Stimulated activated CD4-positive, alpha-beta T cell treated with anti-CD3 and anti-CD28 coated beads, Interleukin-4, amount 100 ng/mL, for 4 hours (primary cell): ENCODE measurements around the gene BCKDHA.
"Not testable (repeated sequence)": the region's sequence is repeated elsewhere in the genome, so short reads cannot be mapped to it uniquely, and the experiment has no call there.

Experiments used
- DNase-seq, 2 experiments: peaks; one replicate each; pipeline ENCODE4 v3.0.0-alpha.2; 2020

BCKDHA gene

GRCh38 chr19:41426952-41427646 lies 29.5 kb downstream of the BCKDHA start, which contains the start of gene B3GNT8:
B3GNT8 (minus strand) TSS chr19:41427374; CDS start chr19:41426778, 596 bp downstream.
- peak; percentile 10 to 50 for DNase-seq

GRCh38 chr19:41427647-41428480 lies 30.2 kb downstream of the BCKDHA start:
- DNase-seq, result peak in 1 of 2 experiments; percentile 12

DNA sequence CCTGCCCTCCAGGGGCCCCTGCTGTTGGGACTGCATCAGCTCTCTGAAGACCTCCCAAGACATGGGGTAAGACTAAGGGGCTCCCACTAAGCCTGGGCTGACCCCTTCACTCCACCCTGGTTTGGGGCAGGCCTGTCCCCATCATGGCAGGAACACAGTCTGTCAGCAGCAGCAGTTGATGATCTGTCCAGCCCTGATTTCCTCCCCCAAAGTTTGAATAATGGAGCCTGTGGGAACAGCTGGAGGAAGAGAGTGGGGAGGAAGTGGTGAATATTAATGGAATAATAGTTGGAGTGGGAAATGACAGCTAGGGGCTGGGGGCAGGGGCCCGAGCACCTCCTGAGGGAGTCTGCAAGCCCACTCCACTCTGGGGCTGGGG lies 30.9 kb downstream of the BCKDHA start:
- DNase-seq, result no peak

DNA sequence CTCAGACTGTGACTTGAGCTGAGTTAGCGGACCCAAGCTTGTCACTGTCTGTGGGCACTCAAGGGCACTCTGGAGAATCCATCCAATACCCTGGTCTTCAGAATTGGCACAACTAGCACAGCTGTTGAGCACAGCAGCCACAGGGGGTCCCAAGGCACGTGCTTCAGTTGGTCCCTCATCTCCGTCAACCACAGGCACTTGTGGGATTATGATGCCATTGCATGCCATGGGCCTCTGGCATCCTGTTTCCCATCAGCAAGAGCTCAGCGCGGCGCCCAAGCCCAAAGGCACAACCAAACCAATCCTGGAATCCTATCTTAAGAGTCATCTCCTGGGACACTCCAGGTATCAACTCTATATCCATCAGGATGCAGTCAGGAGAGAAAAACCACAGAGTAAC lies 33.3 kb downstream of the BCKDHA start:
- no peak for DNase-seq

DNA sequence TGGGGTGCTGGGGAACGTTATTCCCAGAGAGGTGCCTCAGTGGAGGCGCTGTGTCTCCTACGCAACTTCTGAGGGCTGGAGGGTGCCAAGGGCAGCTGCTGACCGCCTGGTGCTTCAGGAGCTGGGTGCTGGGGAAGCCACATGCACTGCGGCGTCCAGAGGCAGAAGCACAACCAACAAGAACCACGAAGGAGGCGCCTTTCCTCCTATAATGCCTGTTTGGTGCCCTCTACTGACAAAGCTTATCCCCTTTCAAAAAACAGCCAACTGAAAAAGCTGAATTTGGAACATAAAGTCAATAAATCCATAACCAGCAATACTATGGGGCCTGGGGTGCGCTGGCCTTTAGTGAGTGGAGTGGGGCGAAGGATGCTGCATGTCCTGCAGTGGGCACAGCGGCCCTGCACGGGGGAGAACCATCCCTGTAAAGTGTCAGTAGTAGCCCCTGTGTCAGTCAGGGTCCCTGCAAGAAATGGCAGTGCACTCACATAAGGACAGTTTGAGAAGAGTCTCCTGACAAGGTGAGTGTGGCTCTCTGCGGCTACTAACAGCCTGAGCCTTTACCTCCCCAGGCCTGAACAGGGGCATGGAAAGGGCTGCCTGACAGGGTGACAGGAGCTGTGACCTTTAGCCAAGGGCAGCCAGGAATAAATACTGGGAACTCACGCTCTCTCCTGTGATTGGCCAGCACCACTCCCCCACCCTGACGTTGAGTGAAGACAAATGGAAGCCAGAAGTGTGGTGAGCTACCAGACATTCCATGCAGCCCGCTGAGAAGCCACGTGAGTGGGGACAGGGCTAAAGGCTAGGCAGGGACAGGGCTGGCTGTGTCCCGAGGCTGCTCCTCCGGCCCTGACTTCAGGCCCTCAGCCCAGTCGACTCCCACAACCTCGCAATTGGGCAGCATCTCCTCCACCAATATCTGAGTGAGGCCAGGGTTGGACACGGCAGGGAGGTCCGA lies 34.1 kb downstream of the BCKDHA start:
- DNase-seq, result no peak

DNA sequence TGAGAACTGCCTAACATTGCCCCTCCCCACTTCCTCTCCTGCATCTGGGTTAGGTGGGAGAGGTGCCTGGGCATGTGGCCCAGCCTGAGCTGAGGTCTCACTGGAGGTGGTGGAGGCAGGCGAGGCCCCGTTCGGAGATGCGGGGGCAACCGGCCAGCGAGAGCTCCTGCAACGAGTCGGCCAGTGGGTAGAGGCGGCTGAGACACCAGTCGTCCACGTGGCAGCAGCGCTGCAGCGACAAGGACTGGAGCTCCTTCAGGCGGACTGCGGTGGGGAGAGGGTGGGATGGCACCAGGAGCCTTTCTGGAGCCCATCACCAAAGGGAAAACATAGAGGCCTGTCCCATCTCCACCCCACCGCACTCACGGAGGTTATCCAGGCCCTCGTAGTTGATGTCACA lies 35.6 kb downstream of the BCKDHA start:
- no peak for DNase-seq

DNA sequence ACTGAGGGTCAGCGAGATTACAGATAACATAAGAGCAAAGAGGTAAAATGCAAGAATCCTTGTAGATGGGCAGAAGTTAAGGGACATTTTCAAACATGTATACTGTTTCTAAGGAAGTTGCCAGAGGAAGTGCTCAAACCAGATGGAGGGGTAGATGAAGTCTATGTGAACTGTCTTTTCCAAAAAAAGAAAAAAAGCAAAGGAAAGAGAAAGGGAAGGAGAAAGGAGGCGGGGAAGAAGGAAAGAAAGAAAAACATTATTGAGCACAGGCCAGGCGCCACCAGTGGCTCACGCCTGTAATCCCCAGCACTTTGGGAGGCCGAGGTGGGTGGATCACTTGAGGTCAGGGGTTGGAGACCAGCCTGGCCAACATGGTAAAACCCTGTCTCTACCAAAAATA lies 36.8 kb downstream of the BCKDHA start:
- no peak for DNase-seq

- DNase-seq, result not testable (repeated sequence)
These were observed 37.8 kb downstream of the BCKDHA start for GRCh38 chr19:41435376-41435775.

DNA sequence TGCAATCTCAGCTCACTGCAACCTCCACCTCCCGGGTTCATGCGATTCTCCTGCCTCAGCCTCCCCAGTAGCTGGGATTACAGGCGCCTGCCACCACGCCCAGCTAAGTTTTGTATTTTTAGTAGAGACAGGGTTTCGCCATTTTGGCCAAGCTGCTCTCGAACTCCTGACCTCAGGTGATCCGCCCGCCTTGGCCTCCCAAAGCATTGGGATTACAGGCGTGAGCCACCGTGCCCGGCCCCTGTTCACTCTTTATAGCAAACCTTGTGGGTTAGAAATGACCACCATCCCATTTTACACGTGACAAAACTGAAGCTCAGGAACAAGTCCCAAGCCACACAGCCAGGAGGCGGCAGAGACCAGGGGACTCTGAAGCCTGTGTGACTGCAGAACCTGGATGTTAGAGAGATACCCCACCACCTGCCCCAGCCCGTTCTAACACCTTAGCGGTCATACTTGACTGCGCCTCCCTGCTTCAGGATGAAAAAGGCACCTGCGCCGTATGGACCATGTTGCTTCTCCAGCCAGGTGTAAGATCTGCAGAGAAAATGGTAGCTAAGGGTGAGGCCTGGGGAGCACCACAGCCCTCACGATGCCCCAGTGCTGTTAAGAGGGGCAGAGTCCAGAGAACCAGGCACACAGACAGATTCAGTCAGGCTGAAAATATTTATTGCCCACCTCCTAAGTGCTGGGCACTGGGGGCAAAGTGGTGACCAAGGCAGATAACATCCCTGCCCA lies 38.5 kb downstream of the BCKDHA start:
- no peak for DNase-seq

- DNase-seq, result no peak
These were observed 39.0 kb downstream of the BCKDHA start for GRCh38 chr19:41436674-41436951.

DNA sequence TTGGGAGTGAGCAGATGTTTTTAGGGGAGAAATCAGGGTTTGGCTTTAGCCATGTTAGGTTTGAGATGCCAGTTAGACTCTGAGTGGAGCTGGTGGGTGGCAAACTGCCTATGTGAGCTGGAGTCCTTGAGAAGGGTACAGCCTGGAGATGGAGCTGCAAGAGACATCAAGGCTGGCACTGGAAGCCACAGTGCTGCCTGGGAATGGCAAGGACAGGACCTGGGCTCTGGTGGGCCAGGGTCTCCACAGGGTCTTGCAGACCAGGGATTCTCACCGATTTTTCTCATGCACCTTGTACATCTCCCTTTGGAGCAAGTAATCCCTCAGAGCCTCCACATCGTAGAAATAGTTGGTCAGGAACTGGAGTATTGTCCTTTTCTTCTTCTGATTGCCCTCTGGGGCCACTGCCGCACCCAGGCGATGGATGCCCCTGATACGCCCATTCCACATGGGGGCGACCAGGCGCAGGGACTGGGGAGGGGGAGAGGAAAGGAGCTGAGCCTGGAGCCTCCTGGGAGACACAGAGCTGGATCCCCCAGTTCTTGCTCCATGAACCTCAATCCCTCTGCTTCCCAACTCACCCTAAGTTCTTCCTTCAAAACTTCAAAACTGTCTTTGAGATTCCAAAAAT lies 40.4 kb downstream of the BCKDHA start:
- DNase-seq, result no peak

DNA sequence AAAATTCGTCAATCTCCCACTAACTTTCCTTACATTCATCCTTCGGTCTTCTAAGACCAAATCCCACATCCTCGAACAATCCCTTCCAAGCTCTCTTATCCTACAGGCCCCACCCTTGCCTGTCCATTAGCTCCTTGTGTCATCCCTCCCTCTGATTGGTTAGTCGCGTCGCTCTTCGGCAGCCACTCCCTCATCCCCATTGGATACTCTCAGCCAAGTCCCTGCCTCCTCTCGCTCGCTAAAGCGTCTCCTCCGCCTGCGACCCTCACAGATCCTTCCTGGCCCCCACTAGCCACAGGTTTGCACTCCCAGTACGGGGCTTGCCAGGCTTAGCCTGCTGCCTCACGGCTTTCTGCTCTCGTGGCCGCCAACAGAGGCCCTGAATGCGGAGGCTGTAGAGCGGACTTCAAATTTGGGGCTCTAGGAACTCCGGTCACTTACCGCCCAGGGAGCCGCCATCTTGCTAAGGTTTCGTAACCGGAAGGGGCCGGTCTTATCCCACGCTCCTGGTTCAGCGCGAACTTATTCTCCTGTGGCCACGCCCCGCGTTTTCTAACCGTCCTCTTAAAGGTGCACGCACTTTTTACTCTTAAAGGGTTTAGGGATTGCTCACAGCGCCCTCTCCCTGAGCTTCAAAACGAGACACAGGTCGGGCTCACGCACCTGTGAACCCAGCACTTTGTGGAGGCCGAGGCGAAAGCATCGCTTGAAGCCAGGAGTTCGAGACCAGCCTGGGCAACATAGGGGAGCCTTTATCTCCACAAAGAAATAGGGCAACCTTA lies 42.0 kb downstream of the BCKDHA start, which contains the start of gene DMAC2:
Gene DMAC2, minus strand, starts transcription at position 472 of the 782 bp plus-strand sequence. Its CDS starts 13 bp downstream, at position 459.
- DNase-seq, result peak; percentile 90 to 95

DNA sequence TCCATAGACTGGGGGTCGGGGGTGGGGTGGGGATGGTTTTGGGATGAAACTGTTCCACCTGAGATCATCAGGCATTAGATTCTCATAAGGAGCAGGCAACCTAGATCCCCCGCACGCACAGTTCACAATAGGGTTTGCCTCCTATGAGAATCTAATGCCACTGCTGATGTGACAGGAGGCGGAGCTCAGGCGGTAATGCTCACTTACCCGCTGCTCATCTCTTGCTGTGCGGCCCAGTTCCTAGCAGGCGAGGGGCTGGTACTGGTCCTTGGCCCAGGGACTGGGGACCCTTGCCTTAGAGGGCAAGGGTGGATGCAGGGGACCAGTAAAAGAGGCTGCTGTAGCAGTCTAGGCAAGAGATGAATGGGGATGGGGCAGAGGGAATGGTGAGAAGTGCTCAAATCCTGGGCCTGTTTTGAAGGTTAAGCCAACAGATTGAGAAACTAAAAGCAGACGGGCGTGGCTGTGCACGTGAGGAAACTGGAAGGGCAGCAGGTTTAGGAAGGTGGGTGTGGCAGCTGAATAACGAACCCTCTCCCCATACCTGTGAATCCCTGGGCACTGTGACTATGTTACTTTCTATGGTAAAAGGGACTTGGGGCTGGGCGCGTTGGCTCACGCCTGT lies 43.8 kb downstream of the BCKDHA start:
- DNase-seq, result no peak

DNA sequence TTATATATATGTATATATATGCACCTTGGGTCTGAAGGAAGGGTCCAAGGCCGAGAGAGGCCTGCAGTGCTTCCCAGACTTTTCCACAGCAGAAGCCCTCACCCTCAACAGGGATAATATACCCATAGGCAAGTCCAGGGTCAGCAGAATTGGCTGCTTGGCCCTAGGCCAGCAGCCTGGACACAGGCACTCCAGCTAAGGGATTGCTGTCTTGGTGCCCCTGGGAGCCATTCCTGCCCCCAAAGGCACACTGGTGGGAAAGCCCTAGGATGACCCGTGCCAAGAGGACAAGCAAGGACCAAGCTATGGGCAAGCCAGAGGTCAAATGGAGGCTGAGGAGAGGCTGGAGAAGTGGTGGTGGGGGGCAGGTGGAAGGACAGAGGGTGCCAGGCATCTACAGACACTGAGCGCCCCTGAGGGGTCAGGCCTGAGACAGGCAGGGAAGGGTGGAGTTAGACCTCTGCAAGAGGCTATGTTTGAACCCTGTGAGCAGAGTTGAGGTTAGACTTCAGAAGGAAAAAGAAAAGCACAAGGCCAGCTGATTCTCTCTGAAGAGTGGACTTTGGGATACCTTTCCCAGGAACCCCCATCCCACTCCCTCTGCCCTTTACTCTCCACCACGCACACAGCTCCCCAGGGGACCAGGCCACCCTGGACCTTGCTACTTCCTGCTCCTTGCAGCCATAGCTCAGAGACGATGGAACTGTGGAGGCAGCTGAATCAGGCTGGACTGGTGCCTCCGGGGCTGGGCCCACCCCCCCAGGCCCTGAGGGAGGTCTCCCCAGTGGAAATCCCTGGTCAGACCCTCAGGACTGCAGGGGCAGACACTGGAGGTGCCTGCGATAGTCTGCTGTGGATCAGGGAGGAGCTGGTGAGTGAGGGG lies 45.1 kb downstream of the BCKDHA start, which contains the start of gene ERICH4:
Gene ERICH4, plus strand, starts transcription at position 684 of the 883 bp plus-strand sequence. Its CDS starts 14 bp downstream, at position 698.
- no peak for DNase-seq

DNA sequence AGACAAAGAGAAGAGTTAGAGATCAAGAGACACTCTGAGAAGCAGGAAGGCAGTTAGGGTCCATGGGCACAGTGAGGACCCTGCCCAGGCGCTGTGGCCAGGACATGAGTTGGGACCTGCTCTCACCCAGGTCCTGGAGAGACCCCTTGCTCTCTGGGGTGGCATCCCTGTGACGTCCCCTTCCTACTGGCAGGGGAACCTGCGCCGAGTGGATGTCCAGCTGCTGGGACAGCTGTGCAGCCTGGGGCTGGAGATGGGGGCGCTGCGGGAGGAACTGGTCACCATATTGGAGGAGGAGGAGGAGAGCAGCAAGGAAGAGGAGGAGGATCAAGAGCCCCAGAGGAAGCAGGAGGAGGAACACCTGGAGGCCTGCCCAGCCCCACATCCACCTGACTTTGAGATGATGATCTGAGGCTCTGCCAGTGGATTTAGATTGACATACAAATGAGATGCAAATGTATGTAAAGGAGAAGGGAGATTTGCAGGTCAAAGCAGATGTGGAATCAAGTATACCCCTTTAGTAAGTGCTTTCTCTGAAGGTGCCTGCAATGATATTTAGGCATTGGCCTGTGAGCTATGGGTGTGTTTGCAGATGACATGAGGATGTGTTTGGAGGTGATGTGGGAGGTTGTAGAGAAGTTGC lies 46.3 kb downstream of the BCKDHA start:
- no peak for DNase-seq

DNA sequence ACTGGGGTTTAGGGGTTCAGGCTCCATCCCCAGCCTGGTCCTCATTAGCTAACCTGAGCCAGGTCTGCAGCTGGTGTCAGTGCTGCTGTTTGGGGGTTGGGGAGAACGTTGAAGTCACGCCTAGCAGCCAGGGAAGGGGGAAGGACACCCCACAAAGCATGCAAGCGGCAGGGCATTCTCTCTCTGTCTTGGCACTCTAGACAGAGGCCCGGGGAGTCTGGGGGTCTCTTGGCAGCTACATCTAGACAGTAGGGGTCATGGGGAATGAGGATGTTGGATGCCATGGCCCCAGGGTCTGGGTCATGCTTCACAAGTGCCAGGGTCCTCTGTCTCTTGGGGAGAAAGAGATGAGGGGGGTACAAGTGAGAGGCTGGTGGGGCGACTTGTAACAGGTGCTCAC lies 48.0 kb downstream of the BCKDHA start:
- no peak for DNase-seq

GRCh38 chr19:41447732-41448332 lies 50.2 kb downstream of the BCKDHA start:
- DNase-seq, result no peak
